ENCODE data around the gene PLS3.

Gene PLS3

DNA sequence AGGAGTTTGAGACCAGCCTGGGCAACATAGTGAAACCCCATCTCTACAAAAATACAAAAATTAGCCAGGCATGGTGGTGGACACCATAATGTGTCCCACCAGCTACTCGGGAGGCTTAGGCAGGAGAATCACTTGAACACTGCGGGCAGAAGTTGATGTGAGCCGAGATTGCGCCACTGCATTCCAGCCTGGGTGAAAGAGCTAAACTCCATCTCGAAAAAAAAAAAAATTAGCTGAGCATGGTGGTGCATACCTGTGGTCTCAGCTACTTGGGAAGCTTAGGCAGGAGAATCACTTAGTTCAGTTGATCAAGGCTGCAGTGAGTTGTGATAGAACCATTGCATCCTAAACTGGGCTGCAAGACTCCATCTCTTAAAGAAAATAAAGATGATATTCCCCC, 91.2 kb downstream of the PLS3 start:
- ChIA-PET CTCF (interaction anchor here (0.8 to 1.3 kb wide), 4 partner anchors 9 to 546 kb away, joined by 3 to 5 read pairs (median 3); no protein-coding TSS in a partner anchor), POLR2A (no interaction called here)
- no peak for DNase-seq (ENCODE audit: extremely low spot score)
- TF ChIP-seq, protein P1, sequence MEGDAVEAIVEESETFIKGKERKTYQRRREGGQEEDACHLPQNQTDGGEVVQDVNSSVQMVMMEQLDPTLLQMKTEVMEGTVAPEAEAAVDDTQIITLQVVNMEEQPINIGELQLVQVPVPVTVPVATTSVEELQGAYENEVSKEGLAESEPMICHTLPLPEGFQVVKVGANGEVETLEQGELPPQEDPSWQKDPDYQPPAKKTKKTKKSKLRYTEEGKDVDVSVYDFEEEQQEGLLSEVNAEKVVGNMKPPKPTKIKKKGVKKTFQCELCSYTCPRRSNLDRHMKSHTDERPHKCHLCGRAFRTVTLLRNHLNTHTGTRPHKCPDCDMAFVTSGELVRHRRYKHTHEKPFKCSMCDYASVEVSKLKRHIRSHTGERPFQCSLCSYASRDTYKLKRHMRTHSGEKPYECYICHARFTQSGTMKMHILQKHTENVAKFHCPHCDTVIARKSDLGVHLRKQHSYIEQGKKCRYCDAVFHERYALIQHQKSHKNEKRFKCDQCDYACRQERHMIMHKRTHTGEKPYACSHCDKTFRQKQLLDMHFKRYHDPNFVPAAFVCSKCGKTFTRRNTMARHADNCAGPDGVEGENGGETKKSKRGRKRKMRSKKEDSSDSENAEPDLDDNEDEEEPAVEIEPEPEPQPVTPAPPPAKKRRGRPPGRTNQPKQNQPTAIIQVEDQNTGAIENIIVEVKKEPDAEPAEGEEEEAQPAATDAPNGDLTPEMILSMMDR (IDR thresholded peaks at IDR 0.05; ENCODE audit: control extremely low read depth, extremely low read depth, low read depth, missing control alignments), result no peak

DNA sequence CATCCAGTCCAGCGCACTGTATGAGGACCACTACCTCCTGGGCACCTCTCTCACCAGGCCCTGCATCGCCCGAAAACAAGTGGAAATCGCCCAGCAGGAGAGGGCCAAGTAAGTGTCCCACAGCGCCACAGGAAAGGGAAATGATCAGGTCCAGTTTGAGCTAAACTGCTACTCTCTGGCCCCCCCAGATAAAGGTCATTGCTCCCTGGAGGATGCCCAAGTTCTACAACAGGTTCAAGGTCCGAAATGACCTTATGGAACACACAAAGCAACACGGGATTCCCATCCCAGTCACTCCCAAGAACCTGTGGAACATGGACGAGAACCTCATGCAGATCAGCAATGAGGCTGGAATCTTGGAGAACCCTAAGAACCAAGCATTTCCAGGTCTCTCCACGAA, 104.1 kb downstream of the PLS3 start:
- TF ChIP-seq, protein P1 (IDR thresholded peaks at IDR 0.05; ENCODE audit: control extremely low read depth, extremely low read depth, low read depth, missing control alignments), result no peak
- ChIA-PET POLR2A (no interaction called here), CTCF (no interaction called here)
- DNase-seq (ENCODE audit: extremely low spot score), result no peak

DNA sequence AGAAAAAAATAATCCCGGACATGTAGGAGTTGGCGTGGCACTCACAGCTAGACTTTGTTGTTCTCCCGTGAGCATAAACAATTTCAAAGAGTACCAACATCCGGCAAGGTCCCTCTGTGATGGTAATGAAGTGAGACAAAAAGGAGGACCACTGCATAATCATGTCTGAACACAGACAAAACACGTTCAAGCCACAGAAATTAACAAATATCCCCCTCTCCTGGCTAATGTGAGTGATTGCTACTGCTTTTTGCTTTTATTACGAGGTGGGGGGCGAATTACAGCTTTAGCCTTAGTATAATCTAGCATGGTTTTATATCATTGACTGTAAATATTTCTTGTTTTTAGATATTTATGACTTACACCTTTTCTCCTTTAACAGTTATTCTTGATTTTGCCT, 118.5 kb downstream of the PLS3 start:
- TF ChIP-seq, protein P1 (IDR thresholded peaks at IDR 0.05; ENCODE audit: control extremely low read depth, extremely low read depth, low read depth, missing control alignments), result no peak
- peak; percentile 18 for DNase-seq (ENCODE audit: extremely low spot score)
- CTCF ChIA-PET, result no interaction called here
- POLR2A ChIA-PET, result no interaction called here

DNA sequence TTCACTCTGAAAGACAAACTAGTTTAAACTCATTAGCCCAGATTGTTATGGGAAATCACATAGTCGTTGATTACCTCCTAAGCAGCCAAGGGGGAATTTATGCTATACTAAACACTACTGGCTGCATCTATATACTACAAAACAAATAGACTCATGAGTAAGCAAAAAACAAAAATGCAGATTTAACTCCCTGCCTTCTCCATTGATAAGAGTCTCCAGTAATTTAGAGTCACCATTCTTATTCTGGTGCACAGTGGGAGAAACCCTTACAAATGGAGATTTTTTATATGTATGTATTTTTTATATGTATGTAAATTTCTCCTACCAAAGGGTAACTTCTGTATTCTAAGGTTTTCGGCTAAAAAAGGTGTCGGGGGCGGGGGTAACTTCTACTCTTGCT, 126.6 kb downstream of the PLS3 start:
- POLR2A ChIA-PET, result no interaction called here
- TF ChIP-seq, protein P1 (IDR thresholded peaks at IDR 0.05; ENCODE audit: control extremely low read depth, extremely low read depth, low read depth, missing control alignments), result no peak
- CTCF ChIA-PET, result no interaction called here
- DNase-seq (ENCODE audit: extremely low spot score), result no peak

DNA sequence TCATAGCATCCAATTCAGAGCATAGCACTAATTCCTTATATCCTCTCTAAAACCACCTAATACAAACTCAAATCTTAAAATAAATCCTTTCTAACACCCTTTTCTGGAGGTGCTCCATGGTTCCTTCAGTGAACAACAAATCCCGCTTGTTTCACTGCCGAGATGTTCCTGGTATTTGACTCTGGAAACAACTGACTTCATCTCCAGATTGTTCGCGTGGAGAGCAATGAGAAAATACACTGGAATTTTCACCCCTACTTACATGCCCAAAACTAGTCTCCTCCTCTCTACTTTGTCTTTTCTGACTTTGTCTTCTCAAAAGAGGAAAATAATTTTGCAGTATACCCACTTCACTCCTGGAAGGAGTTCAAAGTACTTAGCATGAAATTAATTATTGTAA, 129.0 kb downstream of the PLS3 start:
- DNase-seq (ENCODE audit: extremely low spot score), result no peak
- ChIA-PET POLR2A (no interaction called here), CTCF (interaction anchor here (1.0 to 2.2 kb wide), 3 partner anchors 34 to 359 kb away, joined by 3 to 14 read pairs (median 5); no protein-coding TSS in a partner anchor)
- TF ChIP-seq, protein P1 (IDR thresholded peaks at IDR 0.05; ENCODE audit: control extremely low read depth, extremely low read depth, low read depth, missing control alignments), result no peak

DNA sequence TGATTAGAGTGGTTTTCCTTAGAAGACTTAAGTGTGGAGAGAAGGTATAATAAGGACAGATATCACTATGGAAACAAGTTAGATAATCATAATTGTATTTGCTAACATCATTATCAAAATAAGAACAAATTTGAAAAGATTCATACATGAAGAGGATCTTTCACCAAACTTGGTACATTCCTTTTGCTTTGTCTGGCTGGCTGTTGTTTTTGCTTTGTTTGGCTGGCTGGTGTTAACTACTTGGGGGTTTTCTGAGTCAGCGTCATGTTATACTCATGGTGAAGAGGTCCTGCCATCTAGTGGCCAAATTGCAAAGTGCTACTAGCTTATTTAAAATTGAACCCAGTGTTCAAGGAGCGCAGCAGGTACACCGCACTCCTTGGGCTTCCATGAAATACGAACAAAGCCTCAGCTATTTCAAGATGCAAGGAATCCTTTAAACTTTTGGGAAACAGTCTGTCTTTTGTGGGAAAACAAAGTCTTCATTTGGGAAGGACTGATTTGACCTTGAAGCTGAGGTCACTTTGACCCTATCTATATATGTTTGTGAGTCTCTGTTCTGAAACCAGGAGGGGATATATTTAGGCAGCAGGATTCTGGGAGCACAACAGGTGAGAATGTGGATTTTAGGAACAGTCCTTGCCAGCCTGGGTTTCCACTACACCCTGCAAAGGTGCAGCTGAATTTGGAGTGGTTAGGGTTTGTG, 129.7 kb downstream of the PLS3 start:
- POLR2A ChIA-PET, result no interaction called here
- CTCF ChIA-PET, result interaction anchor here (0.9 to 2.2 kb wide), 10 partner anchors 9 to 361 kb away, joined by 3 to 14 read pairs (median 4); no protein-coding TSS in a partner anchor
- peak; percentile 59 for DNase-seq (ENCODE audit: extremely low spot score)
- TF ChIP-seq, protein P1 (IDR thresholded peaks at IDR 0.05; ENCODE audit: control extremely low read depth, extremely low read depth, low read depth, missing control alignments), result peak; percentile 40

Measured in GM10248 (cell line).